Bronchial epithelial cell (primary cell): ENCODE measurements around the gene SLC9A2. TPM values are rescaled to one million over a fixed set of nuclear protein-coding genes. Genes with fewer than 3 reads are reported as not detected.
A peak's percentile ranks its signal among the peaks of the same experiment; 100 is the strongest.

Source experiments
- DNase-seq: peaks from one replicate; pipeline ENCODE4 v3.0.0-alpha.2; 2010; ENCODE audit warnings: low read depth
- FAIRE-seq: peaks from 2 replicates; lab custom pipeline; 2011; peaks lifted over from hg19 to GRCh38; lab: Jason Lieb, UNC
- H3K27me3 ChIP-seq: 2 replicates; pipeline ENCODE4 v1.5.1; 2011; ENCODE audit warnings: low read length; ENCODE audit not compliant: control insufficient read depth, insufficient read depth
- H3K36me3 ChIP-seq: 2 replicates; pipeline ENCODE4 v1.5.1; 2011; ENCODE audit warnings: low read length; ENCODE audit not compliant: control insufficient read depth, insufficient read depth
- H3K4me3 ChIP-seq: 2 replicates; pipeline ENCODE4 v1.5.1; 2011; ENCODE audit warnings: mild to moderate bottlenecking, low read depth, low read length, control low read depth
- CTCF ChIP-seq: IDR thresholded peaks from 2 replicates; pipeline ENCODE4 v1.5.1; 2011; ENCODE audit warnings: mild to moderate bottlenecking, moderate library complexity, low read length, control low read depth, inconsistent platforms; ENCODE audit not compliant: insufficient read depth, severe bottlenecking
- total RNA-seq: library from RNA; depleted of rRNA; stranded (reverse); fragments of >200 nt; gene quantifications from 2 replicates; pipeline ENCODE4 v1.2.1, GENCODE V29; 2014

Gene SLC9A2
- total RNA-seq, 1 donor from 2014 or later, result under 0.01 TPM

GRCh38 chr2:102708847-102709559, 89.7 kb downstream of the SLC9A2 start:
- no peak for TF ChIP-seq CTCF
- no peaks in the 10 kb centered on the region for H3K36me3 ChIP-seq
- FAIRE-seq (peak; percentile 28), DNase-seq (peak; percentile 86)
- no peak overlapping the region for H3K4me3 ChIP-seq
- H3K27me3 ChIP-seq, result peaks cover 2% of the 10 kb centered on the region

GRCh38 chr2:102717308-102718018, 98.1 kb downstream of the SLC9A2 start:
- DNase-seq (peak; percentile 46), FAIRE-seq (no peak)
- H3K27me3 ChIP-seq, result no peaks in the 10 kb centered on the region
- no peak overlapping the region for H3K4me3 ChIP-seq
- no peak for TF ChIP-seq CTCF
- peaks cover 8% of the 10 kb centered on the region for H3K36me3 ChIP-seq

GRCh38 chr2:102718387-102719316, 99.3 kb downstream of the SLC9A2 start:
- H3K36me3 ChIP-seq, result peaks cover 8% of the 10 kb centered on the region
- no peak overlapping the region for H3K4me3 ChIP-seq
- no peaks in the 10 kb centered on the region for H3K27me3 ChIP-seq
- TF ChIP-seq CTCF, result no peak
- no peak for FAIRE-seq
- DNase-seq, result no peak

- DNase-seq (no peak), FAIRE-seq (no peak)
- H3K4me3 ChIP-seq, result no peak overlapping the region
- no peak for TF ChIP-seq CTCF
- H3K36me3 ChIP-seq, result peaks cover 4% of the 10 kb centered on the region
- H3K27me3 ChIP-seq, result no peaks in the 10 kb centered on the region
Observed at GRCh38 chr2:102724016-102724490, 104.7 kb downstream of the SLC9A2 start.

- FAIRE-seq (no peak), DNase-seq (no peak)
- Histone ChIP-seq H3K27me3 (no peaks in the 10 kb centered on the region), H3K36me3 (peaks cover 4% of the 10 kb centered on the region), H3K4me3 (no peak overlapping the region)
- no peak for TF ChIP-seq CTCF
Observed at GRCh38 chr2:102724553-102724952, 105.2 kb downstream of the SLC9A2 start.
